ENCODE data around the gene KRTAP19-3.

DNA sequence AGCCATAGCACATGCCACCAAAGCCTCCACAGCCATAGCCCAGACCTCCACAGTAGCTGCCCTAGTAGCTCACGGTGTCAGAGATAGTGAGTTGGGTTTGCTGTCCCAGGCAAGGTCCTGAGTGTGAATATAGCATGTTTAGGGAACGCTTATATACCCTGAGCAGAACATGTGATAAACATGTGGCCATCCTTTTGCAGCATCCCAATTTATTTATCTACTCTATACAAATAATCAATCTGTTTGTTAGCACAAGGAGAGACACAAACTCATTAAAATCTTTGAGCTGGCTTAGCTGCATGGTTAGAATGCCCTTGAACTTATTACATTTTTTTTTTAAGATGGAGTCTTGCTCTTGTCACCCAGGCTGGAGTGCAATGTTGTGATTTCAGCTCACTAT lies 4.5 kb downstream of the KRTAP19-3 start, which contains the start of gene KRTAP19-2:
- TF ChIP-seq, protein P1, sequence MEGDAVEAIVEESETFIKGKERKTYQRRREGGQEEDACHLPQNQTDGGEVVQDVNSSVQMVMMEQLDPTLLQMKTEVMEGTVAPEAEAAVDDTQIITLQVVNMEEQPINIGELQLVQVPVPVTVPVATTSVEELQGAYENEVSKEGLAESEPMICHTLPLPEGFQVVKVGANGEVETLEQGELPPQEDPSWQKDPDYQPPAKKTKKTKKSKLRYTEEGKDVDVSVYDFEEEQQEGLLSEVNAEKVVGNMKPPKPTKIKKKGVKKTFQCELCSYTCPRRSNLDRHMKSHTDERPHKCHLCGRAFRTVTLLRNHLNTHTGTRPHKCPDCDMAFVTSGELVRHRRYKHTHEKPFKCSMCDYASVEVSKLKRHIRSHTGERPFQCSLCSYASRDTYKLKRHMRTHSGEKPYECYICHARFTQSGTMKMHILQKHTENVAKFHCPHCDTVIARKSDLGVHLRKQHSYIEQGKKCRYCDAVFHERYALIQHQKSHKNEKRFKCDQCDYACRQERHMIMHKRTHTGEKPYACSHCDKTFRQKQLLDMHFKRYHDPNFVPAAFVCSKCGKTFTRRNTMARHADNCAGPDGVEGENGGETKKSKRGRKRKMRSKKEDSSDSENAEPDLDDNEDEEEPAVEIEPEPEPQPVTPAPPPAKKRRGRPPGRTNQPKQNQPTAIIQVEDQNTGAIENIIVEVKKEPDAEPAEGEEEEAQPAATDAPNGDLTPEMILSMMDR (IDR thresholded peaks at IDR 0.05) = no peak
- TF ChIP-seq EP300 (IDR thresholded peaks at IDR 0.05) (no peak), POLR2A (IDR thresholded peaks at IDR 0.05) (no peak)
